H1 (cell line): ENCODE data around the gene SGMS1. TPM values are rescaled to one million over a fixed set of nuclear protein-coding genes. Genes with fewer than 3 reads are reported as not detected.

Source experiments
- CBX5 ChIP-seq: fragments of 300-800, 300-1000 bp; sonication (generic); IDR thresholded peaks from 2 replicates; pipeline ENCODE4 v1.7.1; 2016; ENCODE audit warnings: antibody characterized with exemption, low read length, low read depth
- RBBP5 ChIP-seq: IDR thresholded peaks from 2 replicates; pipeline ENCODE4 v1.7.1; 2012; ENCODE audit warnings: low read depth, mild to moderate bottlenecking, inconsistent platforms, low read length, moderate library complexity, borderline replicate concordance
- SRF ChIP-seq: IDR thresholded peaks from 2 replicates; pipeline ENCODE4 v1.6.1; 2011; ENCODE audit warnings: mild to moderate bottlenecking, low read depth, low read length, moderate library complexity
- polyA plus RNA-seq, 7 experiments: library from polyadenylated mRNA; depleted of rRNA in 3 of 7; stranded (reverse) in 5 of 7; unstranded in 2 of 7; fragments of >200 nt in 5 of 7; fragments of 200-250 nt in 2 of 7; gene quantifications; 1 replicate in 5 of 7; 2 replicates in 1 of 7; 4 replicates in 1 of 7; pipeline versions ENCODE4 v1.2.1 to v1.2.3, GENCODE V29; 2011 to 2013; ENCODE audit warnings: missing spikeins in 2 of 7, mixed read lengths in 2 of 7
- total RNA-seq: library from RNA; stranded (reverse); fragmentation: NEBNext Ultra II Directional; extraction: Animal tissue kit (Norgen Biotek cat#: 25700); gene quantifications from 2 replicates; pipeline ENCODE4 v1.2.1, GENCODE V29; 2021

Gene SGMS1
- total and polyA plus RNA-seq, 2 of the 8 experiments (the other 6 are each of a cell fraction or from before 2014, with no cell fraction given), result 6.0 to 15.6 TPM

DNA sequence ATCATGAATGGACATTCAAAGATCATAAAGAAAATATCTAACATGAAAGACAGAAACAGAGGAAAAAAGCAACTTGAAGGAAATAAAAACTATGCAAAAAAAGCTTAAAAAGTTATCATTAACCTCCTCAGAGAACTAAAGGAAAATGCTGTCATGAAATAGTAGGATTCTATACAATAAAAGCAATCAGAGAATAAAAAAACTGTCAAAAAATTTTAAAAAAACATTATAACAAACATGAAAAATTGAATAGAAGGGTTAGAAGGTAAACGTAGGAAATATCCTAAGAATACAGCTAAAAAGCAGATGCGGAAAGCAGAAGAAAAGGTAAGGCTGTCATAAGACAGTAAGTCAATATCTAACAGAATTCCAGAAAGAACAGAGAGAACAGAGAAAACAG lies 44.8 kb downstream of the SGMS1 start (continued):
- TF ChIP-seq CBX5 (no peak), SRF (no peak), RBBP5 (no peak)
